Measurements from ENCODE around the gene BANP.
"Not testable (repeated sequence)": the region's sequence is repeated elsewhere in the genome, so short reads cannot be mapped to it uniquely, and the experiment has no call there.

Gene BANP

GRCh38 chr16:88034770-88035169 is 83.5 kb downstream of the BANP start:
- no peak overlapping the region for H3K4me3 ChIP-seq (ENCODE audit: control insufficient read depth, low read depth, low read length)
- TF ChIP-seq CTCF (IDR thresholded peaks at IDR 0.05; ENCODE audit: control insufficient read depth, insufficient read depth, low read depth, low read length, missing control alignments): no peak
- DNase-seq (ENCODE audit: low read depth): no peak

GRCh38 chr16:88035292-88035691 is 84.1 kb downstream of the BANP start:
- TF ChIP-seq CTCF (IDR thresholded peaks at IDR 0.05; ENCODE audit: control insufficient read depth, insufficient read depth, low read depth, low read length, missing control alignments): no peak
- no peak for DNase-seq (ENCODE audit: low read depth)
- no peak overlapping the region for H3K4me3 ChIP-seq (ENCODE audit: control insufficient read depth, low read depth, low read length)

GRCh38 chr16:88035884-88036639 is 84.8 kb downstream of the BANP start:
- H3K4me3 ChIP-seq (ENCODE audit: control insufficient read depth, low read depth, low read length); DNase-seq (ENCODE audit: low read depth): not testable (repeated sequence)

- not testable (repeated sequence) for H3K4me3 ChIP-seq (ENCODE audit: control insufficient read depth, low read depth, low read length); DNase-seq (ENCODE audit: low read depth)
Measured at GRCh38 chr16:88036640-88036996, 85.4 kb downstream of the BANP start.

GRCh38 chr16:88037359-88037758 is 86.1 kb downstream of the BANP start:
- DNase-seq (ENCODE audit: low read depth); H3K4me3 ChIP-seq (ENCODE audit: control insufficient read depth, low read depth, low read length): not testable (repeated sequence)

- not testable (repeated sequence) for DNase-seq (ENCODE audit: low read depth); H3K4me3 ChIP-seq (ENCODE audit: control insufficient read depth, low read depth, low read length)
Measured at GRCh38 chr16:88037876-88038525, 86.8 kb downstream of the BANP start.

GRCh38 chr16:88038526-88038908 is 87.3 kb downstream of the BANP start:
- not testable (repeated sequence) for DNase-seq (ENCODE audit: low read depth); H3K4me3 ChIP-seq (ENCODE audit: control insufficient read depth, low read depth, low read length)

- no peak overlapping the region for H3K4me3 ChIP-seq (ENCODE audit: control insufficient read depth, low read depth, low read length)
- TF ChIP-seq CTCF (IDR thresholded peaks at IDR 0.05; ENCODE audit: control insufficient read depth, insufficient read depth, low read depth, low read length, missing control alignments): no peak
- DNase-seq (ENCODE audit: low read depth): no peak
Measured at GRCh38 chr16:88039591-88039990, 88.4 kb downstream of the BANP start.

GRCh38 chr16:88040196-88040876 is 89.1 kb downstream of the BANP start:
- H3K4me3 ChIP-seq (ENCODE audit: control insufficient read depth, low read depth, low read length); DNase-seq (ENCODE audit: low read depth): not testable (repeated sequence)

GRCh38 chr16:88040877-88041244 is 89.6 kb downstream of the BANP start:
- not testable (repeated sequence) for H3K4me3 ChIP-seq (ENCODE audit: control insufficient read depth, low read depth, low read length); DNase-seq (ENCODE audit: low read depth)

- DNase-seq (ENCODE audit: low read depth); H3K4me3 ChIP-seq (ENCODE audit: control insufficient read depth, low read depth, low read length): not testable (repeated sequence)
Measured at GRCh38 chr16:88041506-88041905, 90.3 kb downstream of the BANP start.

GRCh38 chr16:88041986-88042562 is 90.8 kb downstream of the BANP start:
- DNase-seq (ENCODE audit: low read depth); H3K4me3 ChIP-seq (ENCODE audit: control insufficient read depth, low read depth, low read length): not testable (repeated sequence)

- not testable (repeated sequence) for H3K4me3 ChIP-seq (ENCODE audit: control insufficient read depth, low read depth, low read length); DNase-seq (ENCODE audit: low read depth)
Measured at GRCh38 chr16:88043208-88043910, 92.1 kb downstream of the BANP start.

- DNase-seq (ENCODE audit: low read depth); H3K4me3 ChIP-seq (ENCODE audit: control insufficient read depth, low read depth, low read length): not testable (repeated sequence)
Measured at GRCh38 chr16:88044121-88044581, 92.9 kb downstream of the BANP start.
